RCC 7860 (cell line): Measurements from ENCODE around the gene CLN6.
"Not testable (repeated sequence)": the region's sequence is repeated elsewhere in the genome, so short reads cannot be mapped to it uniquely, and the experiment has no call there.

Experiments
- DNase-seq: peaks from one replicate; pipeline ENCODE4 v3.0.0-alpha.2; 2015; ENCODE audit warnings: low spot score
- FAIRE-seq: peaks from 2 replicates; lab custom pipeline; 2012; peaks lifted over from hg19 to GRCh38; lab: Jason Lieb, UNC

Gene CLN6

DNA sequence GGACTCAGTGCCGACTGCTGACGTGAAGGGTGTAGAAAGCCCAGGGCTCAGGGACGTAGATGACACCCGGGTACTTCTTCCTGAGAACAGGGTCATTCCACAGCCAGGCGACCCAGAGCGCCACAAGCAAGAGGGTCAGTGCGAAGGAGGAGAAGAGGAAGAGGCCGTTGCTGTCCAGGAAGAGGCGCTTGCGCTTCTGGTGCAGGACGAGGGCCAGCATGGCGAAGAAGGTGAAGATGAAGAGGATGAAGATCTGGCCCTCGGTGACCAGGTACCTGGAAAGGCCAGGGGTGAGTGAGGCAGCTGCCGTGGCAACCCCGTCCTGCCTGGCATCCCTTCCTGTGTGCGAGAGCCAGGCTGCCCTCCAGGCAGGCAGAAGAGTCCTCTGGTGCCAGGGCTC is 21.4 kb downstream of the CLN6 start:
- FAIRE-seq (no peak), DNase-seq (no peak)

DNA sequence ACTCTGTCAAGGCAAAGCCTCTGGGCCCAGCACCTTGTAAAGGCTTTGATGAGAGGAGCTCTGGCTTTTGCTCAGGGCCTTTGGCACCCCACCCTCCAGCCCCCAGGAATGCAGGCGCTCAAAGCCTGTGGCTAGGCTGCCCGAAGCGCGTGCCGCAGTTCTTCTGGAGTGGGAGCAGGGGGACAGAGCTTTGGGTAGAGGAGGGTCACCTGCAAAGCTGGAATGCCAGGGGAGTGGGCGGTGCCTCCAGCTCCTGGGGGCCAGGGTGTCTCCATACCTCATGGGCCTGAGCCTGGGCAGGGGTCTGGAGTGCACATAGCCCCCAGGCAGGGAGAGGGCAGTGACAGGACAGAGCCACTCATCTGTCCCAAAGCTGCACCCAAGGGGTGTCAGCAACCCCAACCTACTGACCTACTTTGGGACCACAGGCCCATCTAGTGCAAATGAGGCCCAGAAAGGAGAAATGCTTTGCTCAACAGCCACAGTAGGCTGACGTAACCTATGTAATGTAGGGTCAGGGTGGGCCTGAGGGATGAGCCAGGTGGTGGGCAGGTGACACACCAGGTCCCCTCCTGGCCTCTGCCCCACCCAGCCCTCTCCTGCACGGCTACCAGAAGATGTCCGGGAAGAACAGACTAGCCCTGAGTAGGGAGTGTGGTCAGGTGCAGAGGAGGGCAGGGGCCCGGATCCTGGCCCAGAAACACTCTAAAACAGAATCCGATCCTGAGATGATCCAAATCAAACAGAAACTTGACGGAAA is 22.2 kb downstream of the CLN6 start:
- DNase-seq (no peak), FAIRE-seq (no peak)

DNA sequence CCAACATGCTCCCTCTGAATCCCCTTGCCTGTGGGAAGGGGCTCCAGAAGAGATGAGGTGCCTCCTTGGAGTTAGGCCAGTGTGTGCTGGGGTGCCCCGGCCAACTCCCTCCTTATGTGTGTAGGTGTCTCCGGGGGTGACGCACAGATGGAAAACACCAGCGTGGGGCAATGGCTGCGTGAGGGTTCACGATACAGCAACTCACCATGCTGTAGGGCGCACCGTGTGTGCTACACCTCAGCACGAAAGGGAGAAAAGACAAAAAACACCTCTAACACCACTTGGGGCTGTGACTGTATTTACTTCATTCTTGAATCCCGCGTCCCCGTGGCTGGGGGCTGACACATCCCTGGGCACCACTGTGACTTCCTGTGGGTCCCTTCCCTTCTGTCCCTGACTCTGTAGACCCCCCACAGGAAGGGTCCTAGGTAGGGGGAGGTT is 22.8 kb downstream of the CLN6 start:
- no peak for FAIRE-seq
- DNase-seq = no peak

DNA sequence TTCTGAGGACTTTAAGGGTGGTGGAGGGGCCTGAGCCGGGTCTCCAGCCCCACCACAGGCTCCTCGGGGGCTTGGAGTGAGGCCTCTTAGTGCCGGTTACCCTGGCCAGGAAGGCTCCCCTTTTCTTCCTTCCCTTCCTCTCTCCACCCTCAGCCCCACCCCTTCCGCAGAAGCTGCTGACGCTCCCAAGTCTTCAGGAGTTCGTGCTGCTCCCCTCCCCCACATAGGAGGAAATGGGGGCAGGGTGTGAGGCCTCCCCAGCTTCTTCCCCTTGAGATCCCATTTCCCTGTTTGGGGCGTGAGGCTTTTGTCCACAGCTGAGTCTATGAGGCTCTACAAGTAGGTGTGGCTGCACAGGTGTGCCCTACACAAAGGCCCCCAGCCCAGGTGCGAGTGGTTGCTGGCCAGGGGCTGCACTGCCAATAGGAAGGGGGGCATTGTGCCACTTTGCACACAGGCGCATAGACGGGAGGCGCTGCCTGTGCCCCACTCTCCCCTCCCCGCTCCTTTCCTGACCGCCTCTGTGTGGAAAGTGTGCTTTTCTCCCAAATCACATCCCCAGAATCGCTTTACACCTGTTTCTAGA is 23.5 kb downstream of the CLN6 start:
- no peak for DNase-seq

DNA sequence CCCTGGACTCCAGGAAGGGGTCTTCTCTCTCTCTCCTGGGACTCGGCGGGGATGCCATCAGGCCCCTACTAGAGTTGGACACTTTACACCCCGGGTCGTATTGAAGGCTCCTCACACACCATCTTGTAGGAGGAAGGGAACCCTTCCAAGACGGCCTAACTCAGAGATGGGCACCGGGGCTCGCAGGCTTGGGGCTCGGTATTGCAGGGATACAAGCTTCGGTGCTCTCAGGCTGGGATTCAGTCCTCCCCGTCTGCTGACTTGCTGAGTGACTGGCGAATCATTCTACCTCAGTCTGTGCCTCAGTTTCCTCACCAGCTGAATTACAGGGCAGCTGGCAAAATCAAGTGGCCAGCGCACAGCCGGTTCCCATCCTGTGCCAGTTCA is 24.0 kb downstream of the CLN6 start:
- DNase-seq (no peak), FAIRE-seq (no peak)

More for the DNA sequence above, 23.5 kb downstream of the CLN6 start:
- FAIRE-seq = no peak

DNA sequence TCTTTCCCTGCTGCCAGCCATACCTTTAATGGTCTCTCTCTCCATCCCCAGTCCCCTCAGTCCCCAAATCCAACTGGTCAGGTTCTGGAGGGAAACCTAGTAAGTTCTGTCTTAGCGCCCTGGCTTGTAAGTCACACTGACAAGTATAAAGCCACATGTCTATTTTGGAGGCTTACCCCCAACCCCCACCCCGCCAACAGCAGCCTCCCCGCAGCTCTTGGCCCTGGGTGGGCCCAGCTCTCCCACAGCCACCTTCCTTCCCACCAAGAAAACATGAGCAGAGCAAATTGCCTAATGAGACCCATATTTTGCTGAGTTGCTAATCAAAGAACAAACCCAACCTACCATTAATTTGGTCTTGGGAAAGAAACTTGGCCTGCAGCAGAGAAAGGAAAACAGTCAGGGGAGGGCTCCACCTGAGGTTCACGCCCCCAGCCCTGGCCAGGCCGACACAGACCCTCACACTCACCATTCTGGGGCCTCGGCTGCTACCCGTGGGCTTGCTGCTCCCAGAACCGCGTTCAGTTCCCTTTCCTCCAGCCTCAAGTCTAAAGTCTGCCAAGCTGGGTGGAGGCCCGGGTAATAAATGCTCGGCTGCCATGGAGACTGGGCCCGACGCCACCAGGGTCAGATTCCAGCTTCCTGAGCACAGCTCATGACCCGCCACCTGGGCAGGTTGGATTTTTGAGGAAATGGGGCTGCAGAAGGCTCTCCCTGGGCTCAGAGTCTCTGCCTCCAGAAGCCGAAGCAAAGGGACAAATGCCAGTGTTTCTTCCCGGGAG is 24.6 kb downstream of the CLN6 start, which contains the start of gene CALML4:
Gene CALML4 (minus strand): TSS at position 557 of the 782 bp plus-strand sequence. CDS start 85 bp downstream, at position 472.
- FAIRE-seq (no peak), DNase-seq (no peak)

DNA sequence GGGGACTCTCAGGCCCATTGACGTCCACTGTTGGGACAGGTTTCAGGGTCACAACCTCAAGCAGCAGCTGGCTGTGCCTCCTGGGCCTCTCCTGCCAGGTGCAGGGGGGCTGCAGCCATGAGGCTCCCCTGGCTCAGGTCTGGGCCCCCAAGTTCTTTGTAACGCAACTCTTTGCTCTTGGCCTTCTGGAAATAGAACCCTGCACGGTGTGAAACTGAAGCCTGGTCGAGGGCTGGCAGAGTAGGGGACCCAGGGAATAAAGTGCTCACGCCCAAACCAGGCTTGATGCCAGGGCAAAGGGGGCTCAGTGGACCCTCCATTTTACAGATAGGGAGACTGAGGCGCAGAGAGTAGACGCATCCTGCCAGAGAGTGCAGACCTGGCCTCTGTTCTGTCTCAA is 25.2 kb downstream of the CLN6 start:
- FAIRE-seq = no peak
- DNase-seq = no peak

DNA sequence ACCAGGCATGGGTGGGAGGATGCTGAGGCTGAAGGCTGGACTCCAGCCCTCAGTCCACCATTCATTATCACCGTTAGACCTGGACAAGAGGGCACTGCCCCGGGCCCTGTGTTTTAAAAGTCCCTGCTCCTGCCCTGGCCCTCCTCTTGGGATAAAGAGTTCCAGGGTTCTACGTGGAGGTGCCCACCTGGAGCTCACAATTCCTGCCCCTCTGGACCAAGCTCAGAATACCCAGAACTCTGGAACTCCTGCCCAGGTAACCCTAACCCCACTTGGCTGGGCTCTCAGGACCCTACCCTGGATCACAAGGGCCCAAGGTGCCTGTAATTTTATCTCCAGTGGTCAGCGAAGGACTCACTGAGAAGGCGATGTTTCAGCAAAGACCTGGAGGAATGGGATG is 25.6 kb downstream of the CLN6 start:
- no peak for DNase-seq
- no peak for FAIRE-seq

DNA sequence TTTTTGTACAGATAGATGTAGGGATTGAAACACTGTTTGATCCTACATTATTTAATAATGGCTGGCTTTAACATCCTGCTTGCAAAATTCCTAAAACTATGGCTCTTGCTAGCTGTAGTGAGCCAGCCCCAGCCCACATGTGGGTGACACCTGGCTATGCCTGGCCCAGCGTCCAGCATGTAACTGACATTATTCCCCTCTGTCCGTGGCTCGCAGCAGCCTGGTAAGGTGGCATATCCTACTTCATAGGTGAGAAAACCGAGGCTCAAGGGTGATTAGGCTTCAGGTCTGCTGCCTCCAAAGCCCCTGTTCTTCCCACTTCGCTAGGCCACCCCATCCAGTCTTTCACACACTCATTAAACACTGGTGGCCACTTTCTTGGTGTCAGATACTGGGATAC is 26.0 kb downstream of the CLN6 start:
- DNase-seq (no peak), FAIRE-seq (no peak)

DNA sequence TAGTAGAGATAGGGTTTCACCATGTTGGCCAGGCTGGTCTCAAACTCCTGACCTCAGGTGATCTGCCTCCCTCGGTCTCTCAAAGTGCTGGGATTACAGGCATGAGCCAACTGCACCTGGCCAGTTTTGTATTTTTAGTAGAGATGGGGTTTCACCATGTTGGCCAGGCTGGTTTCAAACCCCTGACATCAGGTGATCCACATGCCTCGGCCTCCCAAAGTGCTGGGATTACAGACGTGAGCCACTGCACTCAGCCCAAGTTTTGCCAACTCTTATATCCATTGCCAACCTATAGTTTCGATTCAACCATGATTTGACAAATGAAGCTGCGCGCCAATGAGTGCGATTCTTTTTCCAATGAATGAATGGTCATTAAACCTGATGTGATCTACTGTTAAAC is 26.5 kb downstream of the CLN6 start:
- DNase-seq, FAIRE-seq: not testable (repeated sequence)

DNA sequence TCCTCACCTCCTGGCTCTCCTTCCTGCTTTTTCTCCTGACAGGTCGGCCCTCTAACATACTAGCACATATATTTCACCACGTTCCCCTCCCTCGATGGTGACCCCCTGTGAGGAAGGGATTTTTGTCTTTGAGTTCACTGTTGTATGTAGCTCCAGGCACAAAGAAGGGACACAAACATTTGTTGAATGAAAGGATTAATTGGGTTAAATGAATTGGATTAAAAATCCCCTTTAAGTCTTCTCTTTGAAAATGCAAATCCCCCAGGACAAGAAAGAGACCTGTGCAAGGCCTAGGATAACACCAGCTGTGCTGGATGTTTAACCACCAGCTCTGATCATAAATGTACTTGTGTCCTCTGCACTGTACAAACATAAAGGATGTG is 27.7 kb downstream of the CLN6 start:
- FAIRE-seq (no peak), DNase-seq (no peak)

DNA sequence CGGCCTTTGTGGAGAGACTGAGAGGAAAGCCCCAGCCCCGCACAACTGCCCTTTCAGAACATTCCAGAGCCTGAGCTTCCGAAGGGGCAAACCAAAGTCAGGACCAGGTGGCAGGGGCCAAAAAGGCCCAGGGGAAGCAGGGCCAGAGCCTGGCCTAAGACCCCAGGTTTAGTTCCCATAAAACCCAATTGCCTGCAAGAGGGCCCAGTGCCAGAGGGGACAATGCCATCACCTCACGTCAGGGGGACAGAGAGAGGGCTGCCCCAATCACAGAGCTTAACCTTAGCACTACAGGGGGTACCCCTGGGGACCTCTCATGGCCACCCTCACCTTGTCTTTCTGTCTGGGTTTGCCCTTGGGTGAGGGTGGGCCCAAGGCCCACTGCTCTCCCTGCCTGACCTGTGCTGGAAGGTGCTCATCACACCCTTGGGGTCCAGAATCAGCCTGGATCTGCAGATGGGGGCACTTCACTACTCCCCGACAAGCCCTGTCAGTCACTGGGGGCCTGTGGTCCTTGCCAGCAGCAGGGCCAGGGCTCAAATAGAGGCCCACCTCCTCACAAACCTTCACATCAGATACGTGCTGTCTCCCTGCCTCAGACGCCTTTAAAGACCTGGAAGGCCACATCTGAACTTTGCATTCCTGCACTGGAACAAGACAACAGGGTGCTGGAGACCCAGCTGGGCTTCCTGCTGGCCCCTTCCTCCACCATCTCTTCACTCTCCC is 28.2 kb downstream of the CLN6 start:
- FAIRE-seq (no peak), DNase-seq (no peak)

DNA sequence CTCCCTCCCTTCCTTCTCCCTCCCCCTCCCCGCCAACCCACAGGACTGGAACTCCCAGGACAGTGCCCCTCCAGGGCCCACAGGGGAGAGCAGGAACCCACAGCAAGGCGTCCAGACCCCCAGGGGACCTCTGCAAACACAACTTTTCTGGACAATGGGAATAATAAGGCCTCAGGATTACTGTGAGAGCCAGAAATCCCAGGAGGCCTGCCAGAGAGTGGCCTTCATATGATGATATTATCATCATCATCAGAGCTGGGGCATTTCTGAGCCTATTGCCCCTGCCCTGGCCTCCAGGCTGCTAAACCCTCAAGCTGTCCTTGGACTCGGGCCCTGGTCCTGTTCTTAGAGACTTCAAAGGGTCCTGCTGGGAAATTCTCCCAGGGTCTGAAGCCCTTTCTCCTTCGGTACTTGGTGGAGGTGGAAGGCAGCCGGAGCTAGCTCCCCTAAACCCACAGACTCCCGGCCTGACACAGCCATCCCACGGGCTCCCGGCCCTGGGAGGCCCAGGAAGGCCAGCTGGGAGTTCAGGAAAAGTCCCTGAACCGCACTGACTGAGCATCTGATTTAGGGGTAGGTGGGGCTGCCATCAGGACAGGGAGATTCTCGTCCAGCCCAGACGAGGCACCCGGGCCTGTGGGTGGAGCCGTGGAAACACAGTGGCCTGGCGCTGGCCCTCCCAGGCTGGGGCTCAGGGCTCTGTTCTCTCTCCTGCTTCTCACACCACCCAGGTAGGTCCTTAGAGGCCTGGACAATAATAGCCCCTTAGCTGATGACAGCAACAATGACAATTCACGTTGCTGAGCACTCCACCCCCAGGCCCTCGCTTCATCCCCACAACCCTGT is 29.3 kb downstream of the CLN6 start:
- FAIRE-seq (no peak), DNase-seq (no peak)

DNA sequence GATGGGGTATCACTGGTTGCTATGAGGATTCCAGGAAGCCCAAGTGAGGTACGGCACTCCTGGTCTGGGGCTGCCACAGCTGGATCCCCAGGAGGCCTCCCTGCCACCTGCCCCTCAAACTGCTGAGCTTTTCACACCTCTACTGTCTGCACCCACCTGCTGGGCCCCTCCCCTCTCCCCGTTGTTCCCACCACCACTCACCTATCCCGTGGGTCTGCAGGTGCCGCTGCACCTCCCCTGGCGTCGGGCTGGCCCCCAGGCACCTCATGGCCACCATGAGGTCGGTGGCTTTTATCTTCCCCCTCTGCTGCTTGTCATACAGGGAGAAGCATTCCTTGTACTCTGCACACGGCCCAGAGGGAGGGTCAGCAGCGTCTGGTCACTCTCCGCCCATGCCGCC is 30.2 kb downstream of the CLN6 start:
- no peak for FAIRE-seq
- no peak for DNase-seq

DNA sequence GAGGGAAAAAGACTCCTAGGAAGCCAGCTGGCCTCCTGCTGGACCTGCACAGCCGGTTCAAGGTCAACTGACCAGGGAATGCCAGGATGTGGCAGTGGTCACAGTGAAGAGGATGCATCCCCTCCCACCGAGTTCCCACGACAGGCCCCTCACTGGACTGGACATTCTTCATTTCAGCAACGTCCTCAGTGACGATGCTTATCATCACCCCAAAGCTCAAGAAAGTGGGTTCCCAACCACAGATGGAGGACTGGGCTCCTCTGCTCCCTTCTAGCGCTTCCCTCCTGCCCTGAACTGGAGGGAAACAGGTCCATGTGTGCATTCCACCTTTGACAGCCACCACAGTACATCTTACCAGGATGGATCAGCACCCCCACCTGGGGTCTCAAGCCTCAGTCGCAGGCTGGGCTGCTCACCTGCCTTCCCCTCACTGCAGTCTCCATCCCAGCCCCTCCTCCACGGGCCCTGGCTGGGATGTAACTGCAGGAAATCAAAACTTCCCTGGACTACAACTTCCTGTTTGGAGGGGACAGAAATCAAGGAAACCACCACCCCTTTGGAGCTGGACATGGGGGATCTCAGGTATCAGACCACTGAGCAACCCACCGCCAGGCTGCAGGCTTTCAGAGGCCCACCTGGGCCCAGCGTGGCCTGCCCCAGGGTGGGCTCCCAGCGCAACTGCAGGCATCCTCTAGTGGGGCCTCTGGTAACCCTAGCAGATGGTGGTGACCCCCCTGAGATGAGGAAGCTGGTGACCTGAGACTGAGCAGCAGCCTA is 31.7 kb downstream of the CLN6 start:
- FAIRE-seq (no peak), DNase-seq (no peak)

DNA sequence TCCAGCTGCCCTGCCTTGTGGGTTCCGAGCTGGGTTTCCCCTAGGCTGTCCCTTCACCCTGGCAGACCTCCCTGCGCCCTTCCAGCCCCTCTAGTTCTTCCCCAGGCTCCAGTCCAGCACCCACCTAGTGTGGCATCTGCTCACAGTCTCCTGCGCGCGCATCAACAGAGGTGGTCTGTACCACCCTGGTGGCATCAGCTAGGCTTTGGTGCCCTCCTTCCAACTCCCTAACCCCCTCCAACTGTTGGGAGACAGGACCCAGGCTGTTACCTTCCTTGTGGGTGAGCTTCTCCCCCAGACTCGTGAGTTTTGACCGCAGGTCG is 32.4 kb downstream of the CLN6 start:
- FAIRE-seq (no peak), DNase-seq (no peak)

DNA sequence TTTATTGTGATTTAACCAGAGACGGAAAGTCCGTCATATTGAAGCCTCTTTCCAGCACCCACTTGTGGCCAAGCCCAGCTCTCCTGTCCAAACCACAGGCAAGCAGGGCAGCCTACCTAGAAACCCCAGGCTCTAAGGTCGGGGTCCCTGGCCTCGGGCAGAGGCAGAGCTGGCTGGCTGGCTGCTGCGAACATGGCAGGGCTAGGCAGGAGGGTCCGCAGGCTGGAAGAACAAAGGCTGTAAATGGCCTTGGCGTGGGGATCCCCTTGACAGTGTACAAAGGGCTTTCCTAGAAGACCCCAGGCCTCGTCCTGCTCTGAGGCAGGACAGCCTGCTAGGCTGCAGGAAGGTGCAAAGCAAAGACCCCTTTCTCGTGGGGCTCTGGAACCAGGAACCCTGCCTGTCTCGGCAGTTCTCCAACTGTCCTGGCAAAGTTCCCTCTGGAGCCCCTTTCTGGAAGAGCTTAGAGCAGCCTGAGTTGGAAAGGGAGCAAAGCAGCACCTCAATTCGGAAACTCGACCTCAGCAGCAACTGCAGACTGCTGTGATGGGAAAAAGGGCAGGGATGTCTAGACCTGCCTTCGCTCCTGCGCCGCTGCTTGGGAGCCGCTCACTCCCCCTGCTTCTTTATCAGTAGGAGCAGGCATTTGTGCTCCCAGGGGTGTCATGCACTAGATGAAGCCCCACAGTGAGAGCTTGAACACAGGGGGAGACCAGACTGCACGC is 32.9 kb downstream of the CLN6 start:
- FAIRE-seq (no peak), DNase-seq (no peak)

DNA sequence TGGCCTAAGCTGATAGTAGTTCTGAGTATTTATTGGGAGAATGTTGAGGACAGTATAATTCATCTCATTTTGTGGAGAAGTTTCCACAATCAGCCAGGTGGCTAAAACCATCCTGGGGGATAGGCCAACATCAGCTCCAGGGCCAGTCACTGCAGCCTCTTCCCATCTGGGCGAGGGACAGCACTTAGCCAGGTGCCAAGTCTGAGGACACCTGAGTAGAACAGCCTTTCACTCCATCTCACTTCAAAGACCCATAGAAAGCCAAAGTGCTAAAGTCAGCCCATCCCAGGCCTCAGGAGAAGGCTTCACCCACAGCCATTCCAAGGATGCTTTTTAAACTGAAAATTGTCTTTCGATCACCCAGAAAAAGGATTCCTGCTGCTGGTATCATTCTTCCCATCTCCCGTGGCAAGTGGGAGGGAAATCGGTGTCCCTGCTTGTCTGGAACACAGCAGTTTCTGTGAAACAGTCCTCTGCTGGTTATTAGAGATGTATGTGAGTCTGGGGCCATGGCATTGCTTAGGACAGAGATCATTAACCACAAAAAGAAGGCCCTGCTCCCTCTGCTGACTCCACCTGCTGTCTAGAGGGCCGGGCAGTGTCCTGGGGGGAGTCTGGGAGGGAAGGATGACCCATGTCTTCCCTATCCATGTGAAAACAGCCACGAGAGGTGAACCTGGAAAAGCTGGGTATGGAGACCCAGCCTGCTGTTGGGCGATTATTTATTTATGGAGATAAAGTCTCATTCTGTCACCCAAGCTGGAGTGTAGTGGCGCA is 34.0 kb downstream of the CLN6 start:
- FAIRE-seq = no peak

More for the DNA sequence above, 34.0 kb downstream of the CLN6 start:
- DNase-seq = no peak
